ENCODE measurements around the gene PYM1.
"Not testable (repeated sequence)": the region's sequence is repeated elsewhere in the genome, so short reads cannot be mapped to it uniquely, and the experiment has no call there.

The PYM1 gene

GRCh38 chr12:55938826-55939501, 11.3 kb upstream of the PYM1 start:
- DNase-seq = no peak

- DNase-seq = no peak
Measured at GRCh38 chr12:55937981-55938380, 10.3 kb upstream of the PYM1 start.

GRCh38 chr12:55935738-55936151, 8.1 kb upstream of the PYM1 start:
- no peak for DNase-seq

GRCh38 chr12:55934773-55935172, 7.1 kb upstream of the PYM1 start:
- no peak for DNase-seq

- no peak for DNase-seq
Measured at GRCh38 chr12:55933799-55934742, 6.4 kb upstream of the PYM1 start.

GRCh38 chr12:55933169-55933798, 5.6 kb upstream of the PYM1 start:
- DNase-seq = no peak

- no peak for DNase-seq
Measured at GRCh38 chr12:55932551-55932910, 4.8 kb upstream of the PYM1 start.

- DNase-seq = no peak
Measured at GRCh38 chr12:55931780-55932550, 4.3 kb upstream of the PYM1 start.

- DNase-seq = no peak
Measured at GRCh38 chr12:55931317-55931779, 3.7 kb upstream of the PYM1 start.

GRCh38 chr12:55930771-55931316, 3.1 kb upstream of the PYM1 start, which contains the start of gene DGKA:
DGKA (plus strand) TSS chr12:55931162; CDS start chr12:55936504, 5,342 bp downstream.
- peak; percentile 48 for DNase-seq

- DNase-seq = no peak
Measured at GRCh38 chr12:55929306-55929791, 1.7 kb upstream of the PYM1 start.

GRCh38 chr12:55926738-55927587, 731 bp downstream of the PYM1 start:
- peak; percentile 89 for DNase-seq

- DNase-seq = no peak
Measured at GRCh38 chr12:55925870-55926737, 1.6 kb downstream of the PYM1 start.

- DNase-seq = no peak
Measured at GRCh38 chr12:55925371-55925770, 2.3 kb downstream of the PYM1 start.

GRCh38 chr12:55923648-55924047, 4.0 kb downstream of the PYM1 start:
- DNase-seq = not testable (repeated sequence)

GRCh38 chr12:55922126-55922525, 5.6 kb downstream of the PYM1 start:
- no peak for DNase-seq

- DNase-seq = not testable (repeated sequence)
Measured at GRCh38 chr12:55919032-55919431, 8.7 kb downstream of the PYM1 start.

- no peak for DNase-seq
Measured at GRCh38 chr12:55915482-55915859, 12.2 kb downstream of the PYM1 start.

GRCh38 chr12:55912908-55913307, 14.8 kb downstream of the PYM1 start:
- no peak for DNase-seq

- no peak for DNase-seq
Measured at GRCh38 chr12:55909513-55909884, 18.2 kb downstream of the PYM1 start.

Data from NCI-H446 treated with DMSO at 0.1 percent for 48 hours (cell line).